Measurements from ENCODE around the gene ERFL.
"Not testable (repeated sequence)": the region's sequence is repeated elsewhere in the genome, so short reads cannot be mapped to it uniquely, and the experiment has no call there.

The ERFL gene

DNA sequence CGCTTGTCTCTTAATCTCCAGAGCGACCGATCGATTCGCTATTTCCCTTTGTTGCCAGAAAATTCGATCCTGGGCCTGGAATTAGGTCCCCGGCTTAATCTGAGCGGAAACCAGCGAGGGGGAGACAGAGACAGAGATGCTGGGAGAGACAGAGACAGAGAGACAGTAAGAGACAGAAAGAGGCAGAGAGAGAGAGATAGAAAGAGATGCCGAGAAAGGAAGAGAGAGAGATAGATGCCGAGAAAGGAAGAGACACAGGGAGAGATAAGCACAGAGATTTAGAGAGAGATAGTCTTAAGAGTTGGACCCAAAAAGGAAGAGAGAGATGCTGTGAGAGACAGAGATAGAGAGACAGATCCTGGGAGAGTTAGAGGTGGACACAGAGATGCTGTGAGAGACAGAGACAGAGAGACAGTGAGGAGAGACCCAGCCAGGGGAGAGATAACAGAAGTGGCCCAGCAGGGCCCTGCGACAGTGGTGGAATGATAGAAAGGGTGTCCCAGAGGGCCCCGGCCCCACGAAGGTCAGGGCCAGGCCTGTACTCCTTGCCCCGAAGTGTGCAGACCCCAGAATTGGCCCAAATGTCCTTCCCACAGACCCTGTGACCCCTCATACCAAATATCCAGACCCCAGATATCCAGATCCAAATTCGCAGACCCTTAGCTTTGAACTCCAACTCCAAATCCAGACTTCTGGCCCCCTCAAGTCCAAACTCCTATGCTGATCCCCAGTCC lies 1.3 kb downstream of the ERFL start:
- DNase-seq, result no peak

DNA sequence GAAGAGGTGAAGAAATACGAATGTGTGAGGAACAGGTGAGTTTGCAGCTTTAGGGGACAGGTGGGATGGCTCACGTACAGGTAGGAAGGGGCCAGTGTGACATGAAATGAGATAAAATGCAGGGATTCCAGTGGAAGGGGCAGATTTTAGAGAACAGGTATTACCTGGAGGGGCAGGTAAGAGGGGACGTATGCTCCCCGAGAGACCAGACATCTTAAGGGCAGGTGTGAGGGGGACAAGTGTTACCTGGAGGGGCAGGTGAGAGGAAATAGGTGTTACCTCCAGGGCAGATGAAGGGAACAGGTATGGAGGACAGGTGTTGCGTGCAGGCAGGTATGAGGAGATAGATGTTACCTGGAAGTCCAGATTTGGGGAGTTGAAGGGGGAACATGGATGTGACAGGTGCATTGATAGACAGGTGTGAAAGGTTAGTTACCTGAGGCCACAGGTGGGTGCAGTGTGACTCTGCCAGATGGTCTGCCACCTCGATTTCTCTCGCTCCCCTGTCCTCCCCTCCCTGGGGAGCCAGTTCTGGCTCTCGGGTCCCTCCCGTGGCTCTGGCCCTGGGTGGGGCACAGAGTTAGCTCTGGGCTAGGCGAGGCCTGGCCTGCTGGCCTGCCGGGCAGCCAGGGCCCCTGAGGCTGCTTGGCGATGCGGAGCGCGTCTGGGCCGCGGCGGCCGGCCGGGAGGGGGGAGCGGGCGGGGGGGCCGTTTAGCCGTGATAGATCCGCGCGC lies 2.1 kb downstream of the ERFL start:
- DNase-seq, result no peak

DNA sequence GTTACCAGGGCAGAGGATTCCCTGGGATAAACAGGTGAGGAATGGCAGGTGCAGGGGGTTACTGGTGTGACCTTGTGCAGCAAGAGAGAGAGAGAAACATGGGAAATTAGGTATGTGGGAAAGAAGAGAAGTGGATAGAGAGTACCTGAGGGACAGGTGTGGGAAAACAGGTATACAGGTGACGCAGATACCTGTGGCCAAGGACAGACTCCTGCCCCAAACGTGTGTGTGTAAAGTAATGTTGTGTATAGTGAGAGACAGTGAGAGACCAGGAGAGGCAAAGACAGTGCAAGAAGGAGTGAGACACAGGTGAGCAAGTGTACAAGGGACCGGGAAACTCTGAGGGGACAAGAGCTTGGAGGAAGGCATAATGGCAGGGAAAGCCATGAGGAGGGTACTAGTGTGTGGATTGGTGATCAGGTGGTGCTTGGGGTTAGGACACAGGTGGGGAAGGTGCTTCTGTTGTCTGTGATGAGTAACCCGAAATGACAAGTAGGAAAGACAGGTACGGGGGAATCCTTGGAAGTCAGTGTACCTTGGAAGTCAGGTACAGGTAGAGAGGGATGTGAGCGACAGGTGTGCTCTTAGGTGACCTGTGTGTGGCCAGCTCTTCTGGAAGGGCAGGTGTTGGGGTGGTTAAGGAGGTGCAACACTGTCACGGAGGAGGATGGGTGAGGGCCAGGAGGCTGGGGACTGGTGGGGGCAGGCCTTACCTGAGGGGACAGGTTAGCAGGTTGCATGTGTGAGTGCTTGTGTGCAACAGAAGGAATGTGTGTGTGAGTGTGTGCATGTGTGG lies 2.8 kb downstream of the ERFL start:
- no peak for DNase-seq

DNA sequence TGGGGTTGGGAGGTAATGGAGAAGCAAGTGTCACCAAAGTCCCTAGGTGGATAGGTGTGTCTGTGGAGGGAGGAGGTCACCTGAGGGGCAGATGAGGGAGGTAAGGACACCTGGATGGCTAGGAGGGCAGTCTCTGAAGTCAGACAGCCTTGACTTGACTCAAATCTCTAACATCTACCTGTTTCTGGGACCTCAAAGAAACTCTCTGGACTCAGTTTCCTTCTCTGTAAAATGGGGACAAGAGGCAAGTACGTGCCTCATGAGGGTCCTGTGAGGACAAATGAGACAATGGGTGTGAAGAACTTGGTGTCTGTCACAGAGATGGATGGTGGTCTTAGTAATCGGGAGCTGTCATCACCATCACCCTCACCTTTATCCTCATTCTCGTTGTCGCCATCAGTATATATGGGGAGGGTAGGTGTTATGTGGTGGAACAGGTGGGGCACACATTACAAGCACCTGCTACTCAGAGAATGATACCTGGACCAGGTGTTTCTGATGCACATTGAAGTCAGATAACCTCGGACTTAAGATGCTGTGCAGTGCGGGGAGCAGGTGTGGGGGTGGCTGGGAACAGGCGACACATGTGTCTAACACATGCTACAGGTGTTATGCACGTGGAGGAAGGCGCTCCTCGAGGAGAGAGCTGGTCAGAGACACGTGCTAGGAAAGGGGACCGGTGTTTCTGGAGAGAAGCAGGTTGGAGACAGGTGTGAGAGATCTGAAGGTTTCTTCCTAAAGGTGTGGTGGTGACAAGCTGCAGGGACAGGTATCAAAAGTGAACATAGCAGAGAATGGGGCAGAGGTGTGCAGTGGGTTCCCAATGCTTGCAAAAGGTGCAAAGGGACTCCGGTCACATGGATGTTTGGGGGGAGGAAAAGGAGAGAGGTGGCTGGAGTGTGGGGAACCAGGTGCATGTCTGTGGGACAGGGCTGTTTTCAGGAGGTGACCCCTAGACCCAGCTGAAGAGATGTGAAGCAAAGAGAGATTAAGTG lies 3.8 kb downstream of the ERFL start:
- no peak for DNase-seq

DNA sequence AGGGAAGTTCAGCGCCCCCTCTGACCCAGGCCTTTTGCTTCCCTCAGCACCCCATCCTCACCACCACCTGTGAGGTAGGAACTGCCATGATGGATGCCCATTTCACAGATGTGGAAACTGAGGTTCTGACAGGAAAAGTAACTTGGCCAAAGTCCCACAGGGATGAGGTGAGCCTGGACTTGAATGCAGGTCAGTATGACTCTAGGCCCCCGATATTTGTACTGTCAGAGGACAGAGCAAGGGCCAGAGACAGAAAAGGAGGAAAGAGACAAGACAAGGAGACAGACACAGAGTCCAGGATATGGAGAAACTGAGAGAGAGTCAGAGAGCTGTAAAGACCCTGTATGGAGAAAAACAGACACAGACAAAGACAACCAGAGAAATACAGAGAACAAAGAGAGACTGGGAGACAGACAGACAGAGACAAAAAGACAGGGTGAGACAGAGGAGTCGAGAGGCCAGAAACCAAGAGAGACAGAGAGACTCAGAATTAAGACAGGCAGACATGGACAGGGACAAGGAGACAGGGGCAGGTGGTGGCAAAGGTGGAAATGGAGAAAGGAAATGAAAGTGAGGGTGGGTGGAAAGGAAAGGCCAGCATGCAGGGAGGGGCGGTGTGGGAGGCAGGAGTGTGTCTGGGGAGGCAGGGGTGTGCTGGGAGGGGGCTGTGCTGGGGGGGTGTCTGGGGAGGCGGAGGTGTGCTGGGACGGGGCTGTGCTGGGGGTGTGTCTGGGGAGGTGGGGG lies 5.0 kb downstream of the ERFL start:
- no peak for DNase-seq

DNA sequence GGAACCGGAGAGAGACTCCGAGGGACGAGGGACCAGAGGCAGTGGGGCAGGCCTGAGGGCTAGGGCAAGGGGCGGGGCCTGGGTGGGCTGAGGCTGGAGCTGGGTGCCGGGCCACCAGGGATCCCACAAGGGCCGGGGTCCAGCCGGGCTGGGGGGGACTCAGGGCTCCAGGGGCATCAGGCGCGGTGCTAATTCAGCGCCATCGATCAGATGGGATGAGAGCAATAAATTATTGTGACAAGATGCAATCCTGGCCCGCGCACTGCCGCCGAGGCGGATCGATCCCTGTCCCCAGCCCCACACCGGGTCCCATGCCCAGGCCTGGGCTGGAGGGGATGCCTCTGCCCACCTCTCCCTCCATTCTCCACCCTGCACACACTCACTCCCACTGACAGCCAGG lies 5.7 kb downstream of the ERFL start:
- no peak for DNase-seq

DNA sequence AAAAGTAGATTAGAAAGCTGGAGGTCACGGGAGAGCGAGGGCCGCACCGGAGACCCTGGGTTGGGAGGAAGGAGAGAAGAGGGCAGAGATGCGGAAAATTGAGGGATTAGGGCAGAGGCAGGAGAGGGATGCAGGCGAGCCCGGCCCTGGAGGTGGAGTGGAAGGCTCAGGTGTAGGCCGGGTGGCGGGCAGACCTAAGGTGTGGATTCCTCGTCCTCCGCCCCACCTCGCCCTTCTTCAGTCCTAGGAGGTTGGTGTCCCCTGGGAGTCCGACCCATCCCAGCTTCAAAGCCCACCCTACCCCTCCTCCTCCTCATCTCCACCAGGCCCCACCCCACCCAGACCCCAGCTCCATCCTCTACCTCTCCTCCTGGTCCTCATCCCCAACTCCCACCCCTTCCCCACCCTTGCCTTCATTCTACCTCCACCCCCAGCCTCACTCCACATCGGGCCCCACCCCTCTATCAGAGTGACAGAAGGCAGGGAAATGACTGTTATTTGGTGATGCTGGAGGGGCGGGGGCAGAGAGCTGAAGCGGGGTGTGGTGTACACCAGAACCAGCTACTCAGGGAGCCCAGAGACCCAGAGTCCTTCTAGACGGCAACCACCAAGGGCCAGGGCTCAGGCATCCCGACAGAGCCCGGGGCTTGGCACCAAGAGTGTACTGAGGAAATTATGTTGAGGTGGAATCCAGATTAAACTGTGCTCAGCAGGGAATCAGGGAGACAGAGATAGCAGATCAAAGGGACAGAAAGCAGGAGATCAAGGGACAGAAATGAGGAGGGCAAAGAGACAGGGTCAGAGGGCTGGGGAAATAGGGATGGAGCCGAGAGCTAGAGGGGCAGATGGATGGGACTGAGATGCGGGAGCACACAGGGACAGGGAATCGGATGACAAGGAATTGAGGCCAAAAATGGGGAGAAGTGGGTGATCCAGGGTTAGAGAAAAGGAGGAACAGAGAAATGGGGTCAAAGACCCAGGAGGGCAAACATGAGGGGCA lies 6.4 kb downstream of the ERFL start:
- no peak for DNase-seq

DNA sequence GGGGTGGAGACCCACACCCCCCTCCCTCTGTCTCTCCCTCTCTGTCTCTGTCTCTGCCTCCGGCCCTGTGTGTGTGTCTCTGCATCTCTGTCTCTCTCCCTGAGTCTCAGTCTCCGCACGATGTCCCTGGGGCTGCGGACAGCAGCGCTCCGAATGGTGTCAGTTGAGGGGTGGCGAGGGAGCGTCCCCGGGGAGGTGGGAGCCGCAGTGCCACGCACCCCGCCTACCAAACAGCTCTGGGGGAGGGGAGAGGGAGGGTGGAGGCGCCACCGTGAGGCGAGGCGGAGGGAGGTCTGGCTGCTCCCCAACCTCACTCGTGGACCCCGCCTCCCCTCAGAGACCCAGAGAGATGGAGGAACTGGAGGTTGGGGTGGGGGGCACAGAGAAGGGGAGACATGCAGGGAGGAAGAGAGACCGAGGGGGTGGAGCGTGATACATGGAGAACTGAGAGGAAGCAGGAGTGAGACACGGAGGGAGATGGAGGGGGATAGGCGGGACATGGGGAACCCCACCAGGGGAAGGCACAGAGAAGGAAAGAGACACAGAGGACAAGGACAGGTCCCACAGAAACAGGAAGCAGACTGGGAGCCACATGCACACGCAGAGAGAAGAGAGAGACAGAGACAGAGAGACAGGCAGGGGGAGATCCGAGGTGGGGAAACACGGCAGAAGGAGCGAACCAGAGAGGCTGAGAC lies 7.2 kb downstream of the ERFL start:
- DNase-seq, result no peak

DNA sequence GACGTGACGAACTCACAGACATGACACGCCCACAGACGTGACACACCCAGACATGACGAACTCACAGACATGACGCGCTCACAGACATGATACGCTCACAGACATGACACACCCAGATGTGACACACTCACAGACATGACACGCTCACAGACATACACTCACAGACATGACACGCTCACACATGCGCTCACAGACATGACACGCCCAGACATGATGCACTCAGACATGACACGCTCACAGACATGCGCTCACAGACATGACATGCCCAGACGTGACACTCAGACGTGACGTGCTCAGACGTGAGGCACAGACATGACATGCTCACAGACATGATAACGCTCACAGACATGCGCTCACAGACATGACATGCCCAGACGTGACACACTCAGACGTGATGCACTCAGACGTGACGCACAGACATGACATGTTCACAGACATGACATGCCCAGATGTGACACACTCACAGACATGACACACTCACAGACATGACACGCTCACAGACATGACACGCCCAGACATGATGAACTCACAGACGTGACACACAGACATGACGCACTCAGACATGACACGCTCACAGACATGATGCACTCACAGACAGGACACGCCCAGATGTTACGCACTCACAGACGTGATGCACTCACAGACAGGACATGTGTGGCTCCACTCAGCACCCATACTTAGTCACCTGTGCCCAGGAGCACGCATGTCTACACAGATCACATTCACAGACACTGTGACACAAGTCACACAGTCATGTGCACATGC lies 8.1 kb downstream of the ERFL start:
- DNase-seq, result no peak

DNA sequence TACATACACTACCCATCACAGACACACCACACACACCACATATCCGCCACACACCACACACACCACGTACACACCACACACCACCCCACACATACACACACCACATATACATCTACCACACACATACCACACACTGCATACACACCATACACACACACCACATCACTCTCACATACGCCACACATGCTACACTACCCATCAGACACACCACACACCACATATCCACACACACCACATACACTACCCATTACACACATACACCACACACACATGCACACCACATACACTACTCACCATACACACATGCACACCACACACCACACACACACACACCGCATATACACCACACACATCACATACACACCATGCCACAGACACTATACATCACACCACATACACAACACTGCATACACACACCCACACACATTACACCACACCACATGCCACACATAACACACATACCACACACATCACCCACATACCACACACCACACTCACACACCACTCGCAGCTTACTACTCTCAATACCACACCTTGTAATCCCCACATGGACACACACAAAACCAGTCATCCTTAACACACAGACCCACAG lies 9.5 kb downstream of the ERFL start:
- DNase-seq, result no peak

DNA sequence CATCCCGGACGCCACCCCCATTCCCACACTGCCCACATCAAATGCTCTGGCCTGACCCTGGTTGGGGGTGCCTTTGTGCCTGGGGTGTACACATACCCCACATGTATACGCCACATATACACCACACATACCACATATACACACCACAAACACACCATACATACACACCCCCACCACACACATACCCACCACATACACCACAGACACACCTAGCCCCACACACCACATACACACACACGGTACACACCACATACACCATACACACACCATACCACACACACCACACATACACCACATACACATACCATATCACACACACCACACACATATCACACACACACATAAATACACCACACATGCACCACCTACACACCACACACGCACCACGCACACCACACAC lies 10.2 kb downstream of the ERFL start:
- DNase-seq, result no peak

DNA sequence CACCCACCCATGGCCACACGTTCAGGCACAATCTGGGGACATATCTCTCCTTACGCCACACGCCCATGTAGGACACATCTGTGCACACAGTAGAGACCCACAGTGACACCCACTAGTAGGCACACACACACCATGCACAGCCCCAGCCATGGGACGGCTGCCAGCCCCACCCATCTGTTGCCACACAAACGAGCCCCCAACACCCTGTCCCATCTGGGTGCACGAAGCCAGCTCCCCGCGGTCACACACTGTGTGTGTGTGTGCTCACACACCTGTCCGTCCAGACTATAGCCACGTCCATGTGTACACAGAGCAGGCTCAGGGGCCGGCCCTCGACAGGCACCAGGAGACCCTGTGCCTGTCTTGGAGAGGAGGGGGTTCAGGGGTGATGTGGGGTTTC lies 10.6 kb downstream of the ERFL start:
- no peak for DNase-seq

DNA sequence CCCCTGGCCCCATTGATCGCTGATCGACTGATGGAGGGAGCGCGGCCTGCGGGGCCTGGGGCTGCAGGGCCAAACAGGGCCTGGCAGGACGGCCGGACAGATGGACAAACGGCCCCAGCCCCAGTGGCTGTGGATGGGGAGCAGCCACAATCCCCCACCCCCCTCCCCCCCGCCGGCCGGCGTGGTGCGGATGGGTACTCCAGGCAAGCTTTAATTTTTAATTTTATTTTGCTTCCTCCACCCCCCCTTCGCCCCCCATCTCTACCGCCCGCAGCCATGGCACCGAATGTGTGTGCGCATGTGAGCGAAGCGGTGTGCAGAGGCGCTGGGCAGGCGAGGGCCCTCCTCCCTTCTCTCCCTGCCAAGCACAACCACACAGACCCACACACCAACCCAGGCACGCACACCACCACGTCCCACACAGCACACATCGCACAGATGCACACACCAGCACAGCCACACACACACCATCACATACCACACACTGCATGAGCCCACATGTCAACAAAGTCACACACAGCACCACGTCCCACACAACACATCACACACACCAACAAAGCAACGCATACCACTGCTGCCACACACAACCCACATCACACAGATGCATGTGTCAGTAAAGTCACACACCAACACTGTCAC lies 12.4 kb downstream of the ERFL start:
- no peak for DNase-seq

DNA sequence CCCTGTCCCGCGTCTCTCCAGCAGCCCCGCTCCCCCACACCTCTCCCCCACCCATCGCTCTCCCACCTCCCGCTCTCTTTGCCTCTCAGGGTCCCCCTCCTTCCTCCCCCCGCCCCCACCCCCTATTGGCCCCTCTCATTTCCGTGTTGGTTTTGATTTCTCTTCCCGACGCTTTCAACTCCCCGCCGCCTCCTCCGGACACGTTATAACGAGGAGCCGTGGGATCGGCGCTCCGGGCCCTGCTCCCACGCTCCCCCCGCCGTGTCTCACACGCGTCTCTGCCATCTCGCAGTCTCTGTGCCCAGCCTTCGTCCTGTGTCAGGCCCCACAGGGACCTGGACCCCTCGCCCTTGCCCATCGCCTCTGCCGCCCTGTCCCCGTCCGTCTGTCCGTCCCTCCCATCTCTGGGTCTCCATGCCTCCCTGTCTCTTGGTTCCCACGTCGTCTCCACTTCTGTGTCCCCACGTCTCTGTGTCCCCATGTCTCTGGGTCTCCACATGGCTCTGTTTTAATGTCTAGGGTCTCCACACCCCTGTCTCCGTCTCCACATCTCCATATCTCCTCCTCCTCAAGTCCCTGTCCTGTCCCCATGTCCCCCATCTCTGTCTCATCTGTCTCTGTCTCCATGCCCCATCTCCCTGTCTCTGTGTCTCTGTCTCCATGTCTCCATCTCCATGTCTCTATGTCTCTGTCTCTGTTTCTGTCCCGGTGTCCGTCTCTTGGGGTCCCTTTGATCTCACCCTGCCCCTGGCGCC lies 13.1 kb downstream of the ERFL start:
- DNase-seq, result no peak

DNA sequence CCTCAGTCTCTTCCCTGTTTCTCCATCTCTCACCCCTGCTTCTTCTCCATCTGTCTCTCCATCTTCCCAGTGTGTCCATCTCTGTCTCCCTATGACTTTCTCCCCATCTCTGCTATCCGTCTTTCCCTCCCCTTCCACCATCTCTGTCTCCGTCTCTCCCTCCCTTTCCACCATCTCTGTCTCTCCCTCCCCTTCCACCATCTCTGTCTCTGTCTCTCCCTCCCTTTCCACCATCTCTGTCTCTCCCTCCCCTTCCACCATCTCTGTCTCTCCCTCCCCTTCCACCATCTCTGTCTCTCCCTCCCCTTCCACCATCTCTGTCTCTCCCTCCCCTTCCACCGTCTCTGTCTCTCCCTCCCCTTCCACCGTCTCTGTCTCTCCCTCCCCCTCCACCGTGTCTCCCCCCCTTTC lies 13.8 kb downstream of the ERFL start:
- DNase-seq, result not testable (repeated sequence)

DNA sequence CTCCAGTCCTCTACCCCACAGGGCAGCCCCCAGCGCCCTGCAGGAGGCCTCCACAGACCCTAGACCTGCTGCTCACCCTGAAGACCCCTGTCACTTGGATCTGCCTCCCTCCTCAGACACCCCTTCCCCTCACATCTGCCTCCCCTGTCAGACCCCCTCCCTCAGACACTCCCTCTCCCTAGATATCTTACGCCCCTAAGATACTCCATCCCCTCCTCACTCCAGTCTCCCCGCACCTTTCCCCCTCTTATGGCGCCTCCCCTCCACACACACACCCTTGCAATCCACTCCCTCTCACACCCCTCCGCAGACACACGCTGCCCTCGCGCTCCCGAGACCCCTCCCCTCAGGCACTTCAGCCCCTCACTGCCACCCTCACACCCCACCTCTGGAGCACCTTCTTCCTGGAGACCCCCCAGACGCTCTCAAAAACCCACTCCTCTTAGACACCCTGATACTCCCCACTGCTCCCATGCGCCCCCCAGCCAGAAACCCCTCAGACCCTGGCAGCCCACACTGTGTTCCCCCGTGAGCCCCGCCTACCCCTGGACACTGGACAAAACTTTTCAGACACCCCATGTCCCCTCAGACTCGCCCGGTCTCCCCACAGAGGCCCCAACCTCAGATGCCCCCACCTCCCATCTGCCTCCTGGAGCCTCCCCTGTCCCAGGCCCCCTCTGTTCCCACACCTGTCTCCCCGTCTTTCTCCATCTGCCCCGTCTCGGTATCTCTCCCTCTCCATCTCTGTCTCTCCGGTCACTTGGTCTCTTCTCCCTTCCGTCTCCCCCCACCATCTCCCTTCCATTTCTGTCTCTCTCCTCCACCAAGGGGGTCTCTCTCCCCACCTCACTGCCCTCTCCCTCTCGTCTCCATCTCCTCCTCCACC lies 14.5 kb downstream of the ERFL start:
- DNase-seq, result no peak
